Measurements from ENCODE around the gene PSENEN.

The PSENEN gene

DNA sequence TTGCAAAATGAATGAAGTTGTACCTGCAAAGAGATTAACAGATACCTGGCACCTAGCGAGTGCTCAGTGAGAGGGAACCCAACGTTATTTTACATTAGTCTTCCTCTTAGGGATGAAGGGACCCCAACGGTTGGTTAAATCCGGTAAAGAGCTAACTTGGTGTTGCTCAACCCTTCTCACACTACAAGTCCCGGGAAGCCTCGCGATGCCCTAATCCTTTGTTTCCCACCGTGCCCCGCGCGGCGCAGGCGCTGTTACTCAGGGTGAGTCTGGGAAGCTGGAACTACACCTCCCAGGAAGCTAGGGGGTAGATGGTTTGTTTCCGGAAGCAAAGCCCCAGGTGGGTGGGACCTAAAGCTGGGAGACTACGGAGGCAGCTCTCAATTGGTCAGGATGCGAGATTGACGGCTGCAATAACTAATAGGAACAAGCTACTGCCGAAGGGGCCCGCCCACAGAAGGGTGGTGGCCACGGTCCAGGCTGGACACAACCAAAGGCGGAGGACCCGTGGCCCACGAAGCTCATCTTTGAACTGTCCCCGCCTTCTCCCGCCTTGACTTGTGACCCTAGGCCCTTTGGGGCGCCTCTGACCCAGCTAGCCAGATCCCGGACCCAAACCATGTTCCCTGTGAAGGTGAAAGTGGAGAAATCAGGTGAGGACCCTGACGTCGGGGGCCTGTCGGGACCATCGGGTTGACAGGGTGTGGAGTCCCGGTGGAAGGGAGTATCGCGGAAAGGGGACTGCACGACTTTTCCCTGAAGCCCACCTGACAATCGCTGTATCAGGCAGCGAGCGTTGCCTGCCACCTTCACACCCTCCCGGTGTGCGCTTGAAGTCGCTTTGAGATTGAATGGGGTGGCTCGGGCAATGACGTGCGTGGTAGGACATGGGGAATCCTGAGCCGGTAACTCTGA, 2.9 kb downstream of the PSENEN start, which contains the start of gene LIN37:
LIN37 (plus strand) TSS at position 471 of the 915 bp plus-strand sequence; CDS start at position 620, 149 bp downstream.
- DNase-seq (ENCODE audit: extremely low read depth, low read depth), result peak; percentile 99
- TF ChIP-seq, protein P1, sequence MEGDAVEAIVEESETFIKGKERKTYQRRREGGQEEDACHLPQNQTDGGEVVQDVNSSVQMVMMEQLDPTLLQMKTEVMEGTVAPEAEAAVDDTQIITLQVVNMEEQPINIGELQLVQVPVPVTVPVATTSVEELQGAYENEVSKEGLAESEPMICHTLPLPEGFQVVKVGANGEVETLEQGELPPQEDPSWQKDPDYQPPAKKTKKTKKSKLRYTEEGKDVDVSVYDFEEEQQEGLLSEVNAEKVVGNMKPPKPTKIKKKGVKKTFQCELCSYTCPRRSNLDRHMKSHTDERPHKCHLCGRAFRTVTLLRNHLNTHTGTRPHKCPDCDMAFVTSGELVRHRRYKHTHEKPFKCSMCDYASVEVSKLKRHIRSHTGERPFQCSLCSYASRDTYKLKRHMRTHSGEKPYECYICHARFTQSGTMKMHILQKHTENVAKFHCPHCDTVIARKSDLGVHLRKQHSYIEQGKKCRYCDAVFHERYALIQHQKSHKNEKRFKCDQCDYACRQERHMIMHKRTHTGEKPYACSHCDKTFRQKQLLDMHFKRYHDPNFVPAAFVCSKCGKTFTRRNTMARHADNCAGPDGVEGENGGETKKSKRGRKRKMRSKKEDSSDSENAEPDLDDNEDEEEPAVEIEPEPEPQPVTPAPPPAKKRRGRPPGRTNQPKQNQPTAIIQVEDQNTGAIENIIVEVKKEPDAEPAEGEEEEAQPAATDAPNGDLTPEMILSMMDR (IDR thresholded peaks at IDR 0.05; ENCODE audit: low read depth, low read length), result no peak

DNA sequence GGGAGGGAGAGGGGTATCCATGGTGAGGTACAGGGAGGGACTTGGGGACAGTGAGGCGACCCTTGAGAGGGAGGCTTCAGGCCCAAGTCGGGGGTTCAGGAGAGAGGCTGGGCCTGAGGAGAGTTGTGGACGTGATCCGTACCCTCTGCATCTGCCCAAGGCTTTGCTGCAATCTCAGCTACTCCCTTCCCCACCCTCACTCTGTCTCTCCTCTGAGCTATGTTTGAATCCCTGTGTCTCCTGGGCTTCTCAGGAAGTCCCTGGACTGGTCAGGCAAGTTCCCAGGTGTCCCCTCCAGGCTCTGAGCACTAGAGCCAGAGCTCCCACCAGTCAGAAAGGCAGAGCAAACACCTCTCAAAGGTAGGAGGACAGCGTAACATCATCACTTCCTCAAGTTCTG, 4.7 kb downstream of the PSENEN start:
- TF ChIP-seq, protein P1 (IDR thresholded peaks at IDR 0.05; ENCODE audit: low read depth, low read length), result no peak
- DNase-seq (ENCODE audit: extremely low read depth, low read depth), result no peak

DNA sequence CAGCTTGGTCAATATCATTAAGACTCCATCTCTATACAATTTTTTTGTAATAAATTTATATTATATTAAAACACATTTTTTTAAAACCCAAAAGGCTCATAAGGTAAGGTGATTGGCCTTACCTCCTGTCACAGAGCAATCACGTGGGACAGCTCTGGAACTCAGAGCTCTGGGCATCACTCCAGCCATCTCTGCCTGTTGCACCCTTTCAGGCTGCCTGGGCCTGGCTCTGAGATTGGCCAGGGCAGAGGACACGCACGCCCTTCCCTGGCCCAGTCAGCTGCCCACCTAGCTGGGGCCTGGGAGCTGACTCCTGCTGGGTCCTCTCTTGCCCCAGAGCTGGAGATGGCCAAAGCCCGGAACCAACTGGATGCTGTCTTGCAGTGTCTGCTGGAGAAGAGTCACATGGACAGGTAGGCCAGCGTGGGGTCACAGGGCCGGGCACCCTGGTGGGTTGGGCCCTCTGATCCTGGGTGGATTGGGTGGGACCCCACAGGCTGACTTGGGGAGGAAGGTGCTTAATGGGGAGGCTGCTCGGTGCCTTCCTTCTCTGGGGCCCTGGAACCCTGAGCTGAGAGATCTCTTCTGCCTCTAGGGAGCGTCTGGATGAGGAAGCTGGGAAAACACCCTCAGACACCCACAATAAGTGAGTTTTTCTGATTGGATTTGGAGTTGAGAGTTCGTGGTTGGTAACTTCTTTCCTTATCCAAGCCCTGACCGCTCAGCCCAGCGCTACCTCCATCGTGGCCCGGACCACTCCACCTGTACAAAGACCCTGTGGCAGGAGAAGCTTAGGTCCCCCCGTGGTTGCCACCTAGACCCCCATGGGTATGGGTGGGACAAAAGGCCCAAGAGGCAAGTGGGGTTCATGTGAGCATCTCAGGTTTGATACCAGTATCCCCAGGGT, 6.6 kb downstream of the PSENEN start:
- TF ChIP-seq, protein P1 (IDR thresholded peaks at IDR 0.05; ENCODE audit: low read depth, low read length), result no peak
- DNase-seq (ENCODE audit: extremely low read depth, low read depth), result no peak

DNA sequence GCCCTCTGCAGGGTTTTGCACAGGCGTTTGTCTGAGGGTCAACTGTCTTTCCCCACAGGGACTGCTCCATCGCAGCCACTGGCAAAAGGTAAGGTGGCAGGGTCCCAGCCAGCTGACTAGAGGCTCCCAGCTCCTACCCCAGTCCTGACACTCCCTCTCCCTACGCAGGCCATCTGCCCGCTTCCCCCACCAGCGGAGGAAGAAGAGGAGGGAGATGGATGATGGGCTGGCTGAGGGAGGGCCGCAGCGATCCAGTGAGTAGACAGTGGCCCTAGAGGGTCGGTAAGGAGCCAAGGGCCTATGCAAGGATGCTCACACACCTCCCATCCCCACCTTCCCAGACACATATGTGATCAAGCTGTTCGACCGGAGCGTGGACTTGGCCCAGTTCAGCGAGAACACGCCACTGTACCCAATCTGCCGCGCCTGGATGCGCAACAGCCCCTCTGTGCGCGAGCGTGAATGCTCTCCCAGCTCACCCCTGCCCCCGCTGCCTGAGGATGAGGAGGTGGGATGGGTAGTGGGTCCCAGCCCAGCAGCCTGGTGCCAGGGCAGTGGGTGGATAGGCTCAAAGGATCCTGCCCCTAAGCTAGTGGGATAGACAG, 7.4 kb downstream of the PSENEN start:
- TF ChIP-seq, protein P1 (IDR thresholded peaks at IDR 0.05; ENCODE audit: low read depth, low read length), result no peak
- no peak for DNase-seq (ENCODE audit: extremely low read depth, low read depth)

DNA sequence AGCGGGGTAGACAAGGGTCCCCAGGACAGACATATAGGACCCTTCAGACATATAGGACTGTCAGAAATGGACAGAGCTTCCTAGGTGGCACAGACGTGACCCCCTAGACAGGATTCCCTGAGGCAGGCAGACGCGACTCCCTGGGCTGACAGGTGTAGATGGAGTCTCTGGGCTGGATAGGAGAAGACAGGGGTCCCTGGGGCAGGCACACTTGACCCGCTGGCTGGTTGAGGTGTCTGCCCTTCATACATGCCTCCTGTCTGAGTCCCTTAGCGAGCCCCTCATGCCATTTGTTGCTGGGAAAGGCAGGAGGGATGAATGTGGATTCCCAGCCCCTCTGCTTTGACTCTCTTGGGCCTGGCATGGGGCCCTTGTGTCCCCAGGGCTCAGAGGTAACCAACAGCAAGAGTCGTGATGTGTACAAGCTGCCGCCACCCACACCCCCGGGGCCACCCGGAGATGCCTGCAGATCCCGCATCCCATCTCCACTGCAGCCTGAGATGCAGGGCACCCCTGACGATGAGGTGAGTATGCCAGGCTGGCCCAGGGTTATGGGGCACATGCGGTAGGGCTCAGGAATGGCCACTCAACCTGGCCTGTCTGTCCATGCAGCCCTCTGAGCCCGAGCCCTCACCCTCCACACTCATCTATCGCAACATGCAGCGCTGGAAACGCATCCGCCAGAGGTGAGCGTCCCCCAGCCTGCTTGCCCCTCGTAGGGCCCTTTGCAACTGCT, 8.4 kb downstream of the PSENEN start:
- DNase-seq (ENCODE audit: extremely low read depth, low read depth), result no peak

More for the DNA sequence above, 8.4 kb downstream of the PSENEN start:
- TF ChIP-seq, protein P1 (IDR thresholded peaks at IDR 0.05; ENCODE audit: low read depth, low read length), result no peak
